SJSA1 (cell line): ENCODE measurements around the gene GOLGA6A. TPM values are rescaled to one million over a fixed set of nuclear protein-coding genes. Genes with fewer than 3 reads are reported as not detected.
"Not testable (repeated sequence)": the region's sequence is repeated elsewhere in the genome, so short reads cannot be mapped to it uniquely, and the experiment has no call there.

ENCODE experiments used
- DNase-seq, 2 experiments: peaks; one replicate each; pipeline ENCODE4 v3.0.0-alpha.2; 2015 to 2020; ENCODE audit warnings: low spot score in 2 of 2, low read depth in 1 of 2
- H3K27ac ChIP-seq: fragments of 250-450 bp; sonication (Bioruptor Pico); 2 replicates; pipeline ENCODE4 v1.5.1; 2020; ENCODE audit warnings: mild to moderate bottlenecking, moderate library complexity
- H3K27me3 ChIP-seq: fragments of 250-450 bp; sonication (Bioruptor Pico); replicated peaks from 2 replicates; pipeline ENCODE4 v1.5.1; 2020; ENCODE audit warnings: mild to moderate bottlenecking, moderate library complexity
- H3K36me3 ChIP-seq: fragments of 250-450 bp; sonication (Bioruptor Pico); 2 replicates; pipeline ENCODE4 v1.5.1; 2020; ENCODE audit warnings: mild to moderate bottlenecking
- H3K4me1 ChIP-seq: fragments of 250-450 bp; sonication (Bioruptor Pico); replicated peaks from 2 replicates; pipeline ENCODE4 v1.6.1; 2021; ENCODE audit warnings: mild to moderate bottlenecking
- H3K4me3 ChIP-seq: fragments of 250-450 bp; sonication (Bioruptor Pico); 2 replicates; pipeline ENCODE4 v1.5.1; 2020; ENCODE audit warnings: mild to moderate bottlenecking
- H3K9me3 ChIP-seq: fragments of 250-450 bp; sonication (Bioruptor Pico); replicated peaks from 2 replicates; pipeline ENCODE4 v1.5.1; 2020; ENCODE audit warnings: mild to moderate bottlenecking
- total RNA-seq: library from RNA; depleted of rRNA; stranded (reverse); fragments of >200 nt; shearing (Covaris generic); gene quantifications from 2 replicates; pipeline ENCODE4 v1.2.3, GENCODE V29; 2014

GOLGA6A gene
- total RNA-seq, 1 experiment from 2014 or later = not detected

DNA sequence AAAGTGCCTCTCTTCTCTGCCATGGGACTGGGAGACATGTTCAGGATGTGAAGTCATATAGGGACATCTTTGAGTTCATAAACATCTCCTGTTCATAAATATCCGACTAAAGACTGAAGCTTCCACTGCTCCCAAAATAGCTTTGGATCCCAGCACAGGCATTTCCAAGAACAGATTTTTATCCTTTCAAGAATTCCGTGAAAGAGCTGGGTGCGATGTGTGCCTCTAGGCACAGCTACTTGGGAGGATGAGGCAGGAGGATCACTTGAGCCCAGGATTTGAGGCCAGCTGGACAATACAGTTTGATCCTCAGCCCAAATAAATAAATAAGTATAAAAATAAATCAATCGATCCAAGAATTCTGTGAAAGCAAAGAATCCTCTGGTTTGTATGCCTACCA lies 41.3 kb upstream of the GOLGA6A start:
- Histone ChIP-seq H3K4me1 (peaks cover 8% of the 10 kb centered on the region), H3K4me3 (no peak overlapping the region), H3K9me3 (no peaks in the 10 kb centered on the region), H3K27me3 (peaks cover 62% of the 10 kb centered on the region), H3K27ac (no peak overlapping the region), H3K36me3 (no peaks in the 10 kb centered on the region)
- no peak for DNase-seq

DNA sequence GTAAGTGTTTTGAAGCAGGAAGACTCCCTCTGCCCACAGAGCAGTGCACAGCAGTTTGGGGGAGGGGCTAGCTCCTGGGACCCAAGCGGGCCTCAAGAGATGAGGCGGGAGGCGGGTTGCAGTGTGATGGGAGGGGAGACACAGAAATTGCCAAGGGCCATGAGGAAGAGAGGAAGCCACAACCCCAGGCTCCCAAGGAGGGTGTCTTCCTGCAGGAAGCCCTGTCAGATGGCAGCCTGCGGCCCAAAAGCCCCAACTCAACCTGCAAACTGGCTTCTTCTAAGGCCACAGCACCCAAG lies 40.7 kb upstream of the GOLGA6A start:
- H3K9me3 ChIP-seq = no peaks in the 10 kb centered on the region
- no peak for DNase-seq
- H3K27ac ChIP-seq = no peak overlapping the region
- H3K4me3 ChIP-seq = no peak overlapping the region
- H3K4me1 ChIP-seq = peaks cover 5% of the 10 kb centered on the region
- no peaks in the 10 kb centered on the region for H3K36me3 ChIP-seq
- H3K27me3 ChIP-seq = peaks cover 56% of the 10 kb centered on the region

DNA sequence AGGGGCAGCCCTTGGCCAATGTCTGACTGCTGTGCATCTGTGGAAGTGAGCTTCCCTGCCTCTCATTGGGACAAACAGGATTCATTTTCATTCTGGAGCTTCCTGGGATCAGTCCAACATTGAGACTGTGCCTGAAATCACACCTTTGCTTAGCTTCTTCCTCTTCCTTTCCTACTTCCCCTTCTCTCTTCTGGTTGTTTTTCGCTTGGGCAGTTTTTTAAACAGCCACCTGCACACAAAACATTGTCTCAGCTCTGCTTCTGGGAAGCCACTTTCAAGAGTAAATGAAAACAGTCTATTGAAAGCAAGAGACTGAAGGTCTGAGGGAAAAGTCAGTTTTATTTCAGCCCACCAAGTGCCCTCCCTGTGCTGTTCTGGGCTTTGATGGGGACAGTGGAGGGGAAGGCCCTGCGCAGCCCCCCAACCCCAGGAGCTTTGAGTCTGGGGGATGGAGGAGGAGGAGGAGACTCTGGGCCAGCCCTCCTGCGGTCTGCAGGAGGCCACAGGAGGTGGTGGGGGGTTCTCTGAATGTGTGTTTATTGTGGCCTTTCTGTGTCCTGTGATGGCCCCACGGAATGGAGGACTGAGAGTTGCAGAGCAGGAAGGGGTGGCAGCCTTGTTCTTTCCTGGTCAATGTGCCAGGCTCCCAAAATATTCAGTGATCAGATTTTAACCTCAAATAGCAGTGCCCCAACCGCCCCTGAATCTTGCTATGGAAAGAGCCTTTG lies 40.2 kb upstream of the GOLGA6A start:
- H3K4me3 ChIP-seq = no peak overlapping the region
- H3K9me3 ChIP-seq = no peaks in the 10 kb centered on the region
- H3K36me3 ChIP-seq = no peaks in the 10 kb centered on the region
- no peak for DNase-seq
- peaks cover 51% of the 10 kb centered on the region for H3K27me3 ChIP-seq
- no peak overlapping the region for H3K27ac ChIP-seq
- H3K4me1 ChIP-seq = no peaks in the 10 kb centered on the region; the same call in 1 of the 2 replicates

DNA sequence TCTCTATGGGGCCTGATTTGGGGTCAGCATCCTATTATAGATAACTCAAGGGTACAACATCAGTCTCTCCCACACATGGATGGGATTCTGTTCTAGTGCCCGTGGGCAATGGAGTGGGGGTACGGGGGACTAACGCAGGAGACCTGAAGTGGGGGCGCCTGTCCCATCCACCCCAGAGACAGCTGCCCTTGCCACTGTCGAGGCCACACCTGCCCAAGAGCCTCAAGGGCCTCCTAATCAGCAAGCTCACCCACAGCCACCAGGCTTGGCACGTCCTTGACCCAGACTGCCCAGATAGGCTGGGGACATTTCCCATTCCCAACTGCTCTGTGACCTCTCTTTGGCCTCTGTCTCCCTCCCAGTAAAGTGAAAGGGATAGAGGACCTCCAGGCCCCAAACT lies 39.5 kb upstream of the GOLGA6A start:
- H3K4me1 ChIP-seq = no peaks in the 10 kb centered on the region
- DNase-seq = no peak
- H3K27ac ChIP-seq = no peak overlapping the region
- H3K4me3 ChIP-seq = no peak overlapping the region
- H3K36me3 ChIP-seq = no peaks in the 10 kb centered on the region
- peaks cover 46% of the 10 kb centered on the region for H3K27me3 ChIP-seq
- H3K9me3 ChIP-seq = no peaks in the 10 kb centered on the region

DNA sequence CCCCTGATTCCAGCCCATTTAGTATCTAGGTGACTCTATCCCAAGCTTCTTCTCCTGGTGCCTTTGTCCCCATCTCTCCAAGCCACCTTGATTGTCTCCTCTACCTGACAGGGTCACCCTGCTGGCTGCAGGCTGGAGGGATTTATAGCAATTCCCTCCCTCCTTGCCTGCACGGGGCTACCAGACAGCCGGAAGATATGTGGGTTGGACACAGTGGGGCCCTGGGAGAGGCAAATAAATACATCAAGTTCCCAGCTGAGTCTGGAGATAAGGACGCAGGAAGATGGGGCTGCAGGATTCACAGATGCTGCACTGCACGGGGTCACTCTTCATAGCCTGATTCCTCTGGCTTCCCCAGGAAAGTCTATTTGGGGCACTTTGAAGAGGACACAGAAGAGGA lies 38.7 kb upstream of the GOLGA6A start:
- Histone ChIP-seq H3K9me3 (no peaks in the 10 kb centered on the region), H3K4me1 (no peaks in the 10 kb centered on the region), H3K4me3 (no peak overlapping the region), H3K27ac (no peak overlapping the region), H3K27me3 (peaks cover 46% of the 10 kb centered on the region), H3K36me3 (no peaks in the 10 kb centered on the region)
- no peak for DNase-seq

DNA sequence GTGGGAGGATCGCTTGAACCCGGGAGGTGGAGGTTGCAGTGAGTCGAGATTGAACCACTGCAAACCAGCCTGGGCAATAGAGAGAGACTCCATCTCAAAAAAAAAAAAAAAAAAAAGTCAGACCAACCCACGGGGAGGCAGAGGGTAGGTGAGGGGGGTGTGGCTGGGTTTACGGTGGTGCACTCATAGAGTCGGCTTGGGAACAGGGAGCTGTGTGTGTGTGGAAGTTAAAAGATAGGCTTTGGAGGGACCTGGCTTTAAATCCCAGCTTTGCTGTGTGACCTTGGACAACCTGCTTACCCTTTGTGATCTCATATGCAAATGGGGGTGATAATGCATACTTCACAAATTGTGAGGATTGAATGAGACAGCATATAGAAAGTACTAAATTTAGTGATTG lies 38.1 kb upstream of the GOLGA6A start:
- no peaks in the 10 kb centered on the region for H3K36me3 ChIP-seq
- peaks cover 40% of the 10 kb centered on the region for H3K27me3 ChIP-seq
- no peak overlapping the region for H3K27ac ChIP-seq
- H3K4me1 ChIP-seq = no peaks in the 10 kb centered on the region
- H3K9me3 ChIP-seq = no peaks in the 10 kb centered on the region
- H3K4me3 ChIP-seq = no peak overlapping the region
- no peak for DNase-seq

DNA sequence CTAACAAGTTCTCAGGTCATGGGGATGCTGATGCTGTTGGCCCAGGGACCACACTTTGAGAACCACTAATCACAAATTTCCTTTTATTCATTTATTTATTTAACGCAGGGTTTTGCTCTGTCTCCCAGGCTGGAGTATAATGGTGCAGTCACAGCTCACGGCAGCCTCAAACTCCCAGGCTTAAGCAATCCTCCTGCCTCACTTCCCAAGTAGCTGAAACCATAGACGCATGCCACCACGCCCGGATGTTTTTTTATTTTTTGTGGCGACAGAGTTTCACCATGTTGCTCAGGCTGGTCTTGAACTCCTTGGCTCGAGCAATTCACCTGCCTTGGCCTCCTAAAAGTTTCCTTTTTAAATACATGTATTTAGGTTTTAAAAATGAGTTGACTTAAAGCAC lies 27.4 kb upstream of the GOLGA6A start:
- H3K27me3 ChIP-seq = no peaks in the 10 kb centered on the region
- H3K36me3 ChIP-seq = no peaks in the 10 kb centered on the region
- H3K4me1 ChIP-seq = no peaks in the 10 kb centered on the region
- H3K27ac ChIP-seq = no peak overlapping the region
- no peak overlapping the region for H3K4me3 ChIP-seq
- H3K9me3 ChIP-seq = no peaks in the 10 kb centered on the region
- DNase-seq = no peak

DNA sequence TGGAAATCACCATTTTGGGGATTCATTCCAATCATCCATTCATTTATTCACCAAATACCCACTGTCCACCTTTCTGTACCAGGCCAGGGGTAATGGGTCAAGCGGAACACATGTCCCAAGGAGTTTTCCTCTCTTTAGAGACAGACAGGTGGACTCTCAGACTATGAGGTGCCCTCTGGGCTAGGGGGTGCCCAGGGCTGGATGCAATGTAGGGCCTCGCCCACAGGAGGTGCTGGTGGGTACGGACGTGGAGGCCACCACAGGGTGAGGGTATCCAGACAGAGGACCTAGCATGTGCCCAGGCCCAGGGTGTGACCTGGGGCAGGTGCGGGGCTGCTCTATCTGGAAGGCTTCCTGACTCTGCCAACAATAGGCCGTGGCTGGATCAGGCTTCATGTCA lies 26.3 kb upstream of the GOLGA6A start:
- not testable (repeated sequence) for H3K36me3 ChIP-seq, H3K4me3 ChIP-seq, DNase-seq, H3K27me3 ChIP-seq, H3K4me1 ChIP-seq, H3K27ac ChIP-seq, H3K9me3 ChIP-seq

DNA sequence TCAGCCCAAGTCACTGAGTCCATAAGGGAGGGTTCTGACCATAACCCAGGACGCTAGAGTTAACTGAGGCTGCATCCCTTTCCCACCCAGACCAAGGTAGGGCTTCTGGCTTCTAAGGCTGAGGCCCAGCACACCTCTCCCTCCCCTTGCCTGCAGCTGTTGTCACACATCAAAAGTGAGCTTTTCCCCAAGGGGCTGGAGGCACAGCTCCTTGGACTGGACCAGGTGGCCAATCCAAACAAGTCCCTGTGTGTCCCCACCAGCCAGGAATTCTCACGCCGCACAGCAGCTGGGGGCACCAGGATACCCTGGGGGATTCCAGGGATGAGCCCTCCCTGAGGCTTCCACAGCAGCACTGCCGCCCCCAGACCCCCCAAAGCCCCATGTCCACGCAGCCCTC lies 25.8 kb upstream of the GOLGA6A start:
- no peak overlapping the region for H3K27ac ChIP-seq
- H3K4me3 ChIP-seq = no peak overlapping the region
- no peaks in the 10 kb centered on the region for H3K4me1 ChIP-seq
- no peaks in the 10 kb centered on the region for H3K9me3 ChIP-seq
- H3K36me3 ChIP-seq = no peaks in the 10 kb centered on the region
- no peak for DNase-seq
- no peaks in the 10 kb centered on the region for H3K27me3 ChIP-seq

DNA sequence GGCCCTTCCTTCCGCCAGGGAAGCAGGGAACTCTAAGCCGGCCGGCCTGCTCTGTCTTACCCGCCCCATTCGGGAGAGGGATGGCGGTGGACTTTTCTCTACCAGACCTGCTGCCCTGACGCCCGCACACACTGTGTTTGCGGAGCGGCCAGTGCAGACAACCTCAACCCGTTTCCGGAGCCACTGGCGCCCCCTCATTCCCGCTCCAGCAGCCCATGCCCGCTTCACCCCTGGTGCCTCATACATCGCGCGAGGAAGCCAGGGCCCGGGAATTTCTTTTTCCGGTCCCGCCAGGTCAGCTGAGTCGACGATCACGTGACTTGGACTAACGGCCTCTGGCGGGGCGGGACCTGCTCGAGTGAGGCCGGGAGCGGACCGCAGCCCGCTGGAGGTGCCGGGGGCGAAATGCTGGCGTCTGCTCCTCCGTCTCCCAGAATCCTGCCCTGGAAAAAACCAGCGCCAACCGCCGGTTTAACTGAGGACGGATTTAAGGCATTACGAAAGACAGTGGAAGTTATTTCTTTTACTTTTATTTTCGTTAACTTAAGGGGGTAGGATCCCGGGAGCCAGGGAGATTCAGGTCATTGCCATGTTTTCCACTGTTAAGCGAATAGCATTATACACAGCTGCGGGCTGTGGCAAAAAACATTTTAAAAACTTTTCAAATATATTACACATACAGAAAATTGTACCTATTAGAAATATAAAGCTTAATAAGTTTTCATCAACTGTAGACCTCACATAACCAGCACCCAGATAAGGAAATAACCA lies 17.8 kb upstream of the GOLGA6A start:
- not testable (repeated sequence) for H3K4me1 ChIP-seq, H3K27me3 ChIP-seq, H3K27ac ChIP-seq, H3K36me3 ChIP-seq, H3K9me3 ChIP-seq
- peak; percentile 90 to 92 for DNase-seq
- peak overlapping the region; percentile 29 for H3K4me3 ChIP-seq

DNA sequence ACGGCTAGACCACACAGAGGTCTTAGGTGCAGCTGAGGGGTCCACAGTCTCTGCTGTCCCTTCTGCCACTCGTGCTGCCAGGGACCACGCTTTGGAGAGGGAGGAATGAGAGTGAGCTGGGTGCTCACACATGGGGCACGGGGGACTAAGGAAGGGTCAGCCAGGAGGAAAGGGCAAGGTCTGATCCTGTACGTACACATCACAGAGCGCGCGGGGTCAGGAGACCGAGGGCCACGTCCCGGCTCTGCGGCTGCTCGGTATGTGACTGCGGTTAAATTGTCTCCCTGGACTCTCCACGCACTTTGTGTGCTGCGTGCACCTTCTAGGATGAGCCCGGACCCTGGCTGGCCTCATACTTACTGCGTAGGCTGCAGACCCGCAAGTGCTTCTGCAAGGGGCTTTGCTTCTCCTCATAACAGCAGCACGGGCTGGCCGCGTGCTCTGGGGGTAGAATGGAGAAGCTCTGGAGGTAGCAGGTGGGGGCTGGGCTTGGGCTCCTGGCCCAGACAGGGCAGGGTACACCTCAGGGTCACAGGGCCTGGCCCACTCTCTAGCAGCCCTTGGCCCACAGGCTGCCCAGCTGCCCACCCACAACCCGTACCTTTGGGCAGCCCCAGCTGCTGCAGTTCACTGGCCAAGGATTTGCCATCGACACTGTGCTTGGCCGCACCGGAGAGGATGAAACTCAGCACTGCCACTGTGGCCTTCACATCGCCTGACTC lies 14.6 kb upstream of the GOLGA6A start:
- H3K27ac ChIP-seq, H3K36me3 ChIP-seq, H3K9me3 ChIP-seq, H3K4me3 ChIP-seq, DNase-seq, H3K27me3 ChIP-seq, H3K4me1 ChIP-seq: not testable (repeated sequence)

DNA sequence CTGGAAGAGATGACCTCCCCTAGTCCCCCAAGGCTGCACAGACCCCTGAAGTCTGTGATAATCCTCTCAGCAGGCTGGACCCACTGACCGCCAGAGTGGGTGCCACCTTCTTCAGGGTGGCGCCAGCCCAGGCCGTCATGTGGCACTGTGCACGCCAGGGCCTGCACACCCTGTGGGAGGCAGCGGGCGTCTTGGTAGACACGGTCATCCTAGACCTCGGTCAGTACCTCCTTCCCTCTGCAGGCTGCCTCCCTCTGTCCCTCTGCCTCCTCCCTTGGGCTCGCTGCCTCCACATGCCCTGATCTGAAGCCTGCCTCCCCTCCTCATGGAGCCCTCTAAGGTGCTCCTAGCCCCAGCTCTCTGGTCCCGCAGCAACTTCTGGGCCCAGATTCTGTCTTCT lies 13.3 kb upstream of the GOLGA6A start:
- H3K27ac ChIP-seq, H3K9me3 ChIP-seq, H3K36me3 ChIP-seq, H3K4me1 ChIP-seq, H3K27me3 ChIP-seq, H3K4me3 ChIP-seq, DNase-seq: not testable (repeated sequence)

DNA sequence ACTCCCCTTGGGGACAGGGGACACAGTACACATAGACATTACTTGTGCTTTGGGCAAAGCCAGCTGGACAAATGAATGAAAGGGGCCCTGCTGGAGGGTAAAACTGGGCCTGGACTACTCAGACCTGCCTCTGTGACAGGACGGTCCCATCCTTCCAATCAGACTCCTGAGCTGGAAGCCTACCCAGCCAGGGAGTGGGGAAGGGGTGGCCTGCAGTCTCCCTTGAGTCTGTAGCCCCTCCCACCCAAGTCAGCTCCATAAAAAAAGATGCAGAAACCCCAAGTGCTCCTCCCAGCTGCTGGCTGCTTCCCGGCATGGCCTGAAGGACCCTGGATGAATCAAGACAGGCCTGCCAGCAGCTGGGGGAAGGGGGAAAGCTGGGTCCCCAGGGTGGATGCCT lies 12.2 kb upstream of the GOLGA6A start:
- H3K27me3 ChIP-seq, H3K9me3 ChIP-seq, DNase-seq, H3K36me3 ChIP-seq, H3K4me1 ChIP-seq, H3K4me3 ChIP-seq, H3K27ac ChIP-seq: not testable (repeated sequence)

DNA sequence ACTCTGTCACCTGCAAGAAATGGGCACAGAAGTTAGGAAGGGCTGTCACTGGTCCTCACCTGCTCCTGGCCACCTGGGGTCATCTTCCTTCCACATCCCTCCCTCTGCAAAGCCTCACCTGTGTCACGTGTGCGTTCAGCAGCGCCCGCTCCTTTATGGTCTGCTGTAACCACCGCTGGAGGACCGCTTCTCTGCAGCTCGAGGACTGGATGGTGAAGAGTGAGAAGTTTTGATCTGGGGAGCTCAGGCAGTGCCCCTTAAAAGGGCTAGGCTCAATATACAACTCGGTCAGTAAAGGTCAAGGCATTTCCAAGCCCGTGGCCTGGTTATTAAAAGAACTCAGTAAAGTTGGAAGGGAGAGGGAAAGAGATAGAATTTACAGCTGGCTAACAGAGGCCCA lies 6.6 kb downstream of the GOLGA6A start:
- not testable (repeated sequence) for H3K36me3 ChIP-seq, H3K4me1 ChIP-seq, H3K27ac ChIP-seq, H3K27me3 ChIP-seq, H3K4me3 ChIP-seq, H3K9me3 ChIP-seq
- DNase-seq = peak in 1 of 2 experiments; percentile 3
